ENCODE results near the gene ABO. TPM values are rescaled to one million over a fixed set of nuclear protein-coding genes. Genes with fewer than 3 reads are reported as not detected.
"Not testable (repeated sequence)": the region's sequence is repeated elsewhere in the genome, so short reads cannot be mapped to it uniquely, and the experiment has no call there.

Gene ABO
- total RNA-seq, 6 donors from 2014 or later, result 7.6 to 84.9 (median 35.4) TPM

- Histone ChIP-seq H3K27me3 (no peaks in the 10 kb centered on the region), H3K9me3 (no peaks in the 10 kb centered on the region), H3K4me1 (peaks cover 0 to 6% (median 2%) of the 10 kb centered on the region in 4 donors), H3K36me3 (no peaks in the 10 kb centered on the region), H3K4me3 (no peak overlapping the region), H3K27ac (no peak overlapping the region)
- no peak for ATAC-seq (ENCODE audit: low FRiP score in 2 of 2)
- peak in 1 of 2 donors; percentile 74 for DNase-seq
- 61 to 80% methylated on average over 28 to 31 of the region's 38 CpGs for WGBS, 2 donors
- no peak for TF ChIP-seq POLR2A (IDR thresholded peaks at IDR 0.05)
- no peak for TF ChIP-seq POLR2AphosphoS5 (IDR thresholded peaks at IDR 0.05)
- no peak for TF ChIP-seq CTCF (IDR thresholded peaks at IDR 0.05)
- no peak for TF ChIP-seq EP300 (IDR thresholded peaks at IDR 0.05)
Measured at GRCh38 chr9:133225171-133226011, 49.6 kb downstream of the ABO start.

- Histone ChIP-seq H3K4me3 (no peak overlapping the region), H3K27me3 (no peaks in the 10 kb centered on the region), H3K9me3 (no peaks in the 10 kb centered on the region), H3K36me3 (no peaks in the 10 kb centered on the region), H3K4me1 (peaks cover 0 to 6% (median 2%) of the 10 kb centered on the region in 4 donors), H3K27ac (no peak overlapping the region)
- DNase-seq (no peak), ATAC-seq (ENCODE audit: low FRiP score in 2 of 2) (no peak)
- TF ChIP-seq CTCF (IDR thresholded peaks at IDR 0.05) (no peak), POLR2A (IDR thresholded peaks at IDR 0.05) (no peak), EP300 (IDR thresholded peaks at IDR 0.05) (no peak), POLR2AphosphoS5 (IDR thresholded peaks at IDR 0.05) (no peak)
- WGBS, 2 donors, result 88 to 92% methylated on average over 12 of the region's 12 CpGs
Measured at GRCh38 chr9:133224762-133225161, 50.2 kb downstream of the ABO start.

- not testable (repeated sequence) for ATAC-seq (ENCODE audit: low FRiP score in 2 of 2); H3K9me3 ChIP-seq; H3K36me3 ChIP-seq; DNase-seq; H3K27me3 ChIP-seq; H3K27ac ChIP-seq; H3K4me3 ChIP-seq; H3K4me1 ChIP-seq
- WGBS, 2 donors, result 22 to 33% methylated on average over 3 to 13 of the region's 13 CpGs
Measured at GRCh38 chr9:133223159-133223756, 51.7 kb downstream of the ABO start.

- not testable (repeated sequence) for ATAC-seq (ENCODE audit: low FRiP score in 2 of 2); H3K9me3 ChIP-seq; H3K27ac ChIP-seq; H3K36me3 ChIP-seq; H3K4me3 ChIP-seq; H3K4me1 ChIP-seq; DNase-seq; H3K27me3 ChIP-seq
- 81 to 82% methylated on average over 6 to 10 of the region's 12 CpGs for WGBS, 2 donors
Measured at GRCh38 chr9:133221994-133222393, 53.0 kb downstream of the ABO start.

GRCh38 chr9:133221177-133221809 is 53.7 kb downstream of the ABO start:
- Histone ChIP-seq H3K27ac (no peak overlapping the region), H3K4me3 (no peak overlapping the region), H3K4me1 (peaks cover 0 to 6% (median 2%) of the 10 kb centered on the region in 4 donors), H3K9me3 (no peaks in the 10 kb centered on the region), H3K36me3 (no peaks in the 10 kb centered on the region), H3K27me3 (no peaks in the 10 kb centered on the region)
- TF ChIP-seq POLR2AphosphoS5 (IDR thresholded peaks at IDR 0.05), result no peak
- TF ChIP-seq EP300 (IDR thresholded peaks at IDR 0.05), result no peak
- no peak for TF ChIP-seq CTCF (IDR thresholded peaks at IDR 0.05)
- no peak for TF ChIP-seq POLR2A (IDR thresholded peaks at IDR 0.05)
- no peak for DNase-seq
- WGBS, 2 donors, result 71 to 78% methylated on average over 12 of the region's 12 CpGs
- no peak for ATAC-seq (ENCODE audit: low FRiP score in 2 of 2)

GRCh38 chr9:133218049-133218975 is 56.7 kb downstream of the ABO start:
- not testable (repeated sequence) for H3K27me3 ChIP-seq; H3K4me3 ChIP-seq; DNase-seq; H3K9me3 ChIP-seq; H3K4me1 ChIP-seq; H3K36me3 ChIP-seq; H3K27ac ChIP-seq; ATAC-seq (ENCODE audit: low FRiP score in 2 of 2)
- 78 to 81% methylated on average over 18 to 19 of the region's 19 CpGs for WGBS, 2 donors

GRCh38 chr9:133217333-133217988 is 57.5 kb downstream of the ABO start:
- not testable (repeated sequence) for H3K27ac ChIP-seq; H3K9me3 ChIP-seq; H3K4me1 ChIP-seq; ATAC-seq (ENCODE audit: low FRiP score in 2 of 2); H3K27me3 ChIP-seq; H3K36me3 ChIP-seq; DNase-seq; H3K4me3 ChIP-seq
- WGBS, 2 donors, result 61 to 63% methylated on average over 12 of the region's 12 CpGs

- H3K4me3 ChIP-seq; H3K4me1 ChIP-seq; DNase-seq; H3K27me3 ChIP-seq; H3K36me3 ChIP-seq; H3K9me3 ChIP-seq; H3K27ac ChIP-seq; ATAC-seq (ENCODE audit: low FRiP score in 2 of 2): not testable (repeated sequence)
- WGBS, 2 donors, result 48 to 65% methylated on average over 4 of the region's 4 CpGs
Measured at GRCh38 chr9:133214276-133214675, 60.7 kb downstream of the ABO start.
